Measurements from ENCODE around the gene STK39.

STK39 gene

DNA sequence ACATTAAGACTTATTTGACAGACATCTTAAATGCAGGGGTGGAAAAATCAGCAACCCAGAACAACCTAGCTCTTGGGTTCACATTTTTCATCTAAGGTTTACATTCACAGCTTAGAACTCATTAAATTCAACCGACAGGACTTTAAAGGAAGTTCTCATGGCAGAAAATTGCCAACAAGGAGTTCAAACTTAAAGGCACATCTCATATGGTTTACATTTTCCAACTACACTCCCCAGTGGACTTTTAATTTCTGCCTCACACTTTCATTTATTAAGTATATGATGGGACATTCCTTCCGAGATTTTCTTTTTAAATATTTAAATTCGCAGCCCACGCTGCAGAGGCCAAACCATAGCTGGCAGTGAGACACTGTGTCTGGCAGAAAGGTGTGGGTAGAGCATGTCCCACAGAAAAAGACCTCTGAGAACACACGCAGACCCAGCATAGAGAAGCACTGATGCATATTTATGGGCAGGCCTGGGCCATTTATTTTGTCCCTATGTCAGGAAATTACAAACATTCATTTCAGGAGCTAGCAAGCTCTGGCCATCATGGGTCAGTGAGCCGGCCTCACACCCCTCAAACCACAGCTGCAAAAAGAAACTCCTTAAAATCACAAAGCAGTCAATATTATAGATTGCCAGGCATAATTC lies 46.3 kb downstream of the STK39 start:
- ChIA-PET POLR2A (no interaction called here), CTCF (interaction anchor here (0.9 kb wide), 1 partner anchor 21 kb away, joined by 3 read pairs; no protein-coding TSS in a partner anchor)
- DNase-seq: no peak
- 77% methylated on average over 4 of the region's 6 CpGs for WGBS (ENCODE audit: insufficient coverage)
- Histone ChIP-seq H3K4me1 (ENCODE audit: control extremely low read depth in 1 of 4, control insufficient read depth in 4 of 4, insufficient read depth in 4 of 4, low read length in 3 of 4) (no peaks in the 10 kb centered on the region), H3K9me3 (ENCODE audit: control extremely low read depth in 1 of 5, control insufficient read depth in 4 of 5, insufficient read depth in 2 of 5, low read depth in 1 of 5, low read length in 4 of 5) (no peaks in the 10 kb centered on the region), H3K27me3 (replicated peaks in 2 of 5; ENCODE audit: control insufficient read depth in 4 of 5, insufficient read depth in 5 of 5, low read length in 4 of 5) (no peaks in the 10 kb centered on the region), H3K36me3 (ENCODE audit: control insufficient read depth in 4 of 4, insufficient read depth in 4 of 4, low read length in 3 of 4) (peaks cover 0 to 2% (median 0%) of the 10 kb centered on the region in 4 experiments), H3K27ac (ENCODE audit: insufficient read depth in 1 of 2, low read depth in 1 of 2, low read length in 2 of 2, poor library complexity in 1 of 2, severe bottlenecking in 2 of 2) (no peak overlapping the region), H3K4me3 (ENCODE audit: control insufficient read depth in 1 of 7, extremely low read depth in 1 of 7, insufficient read depth in 4 of 7, low read depth in 2 of 7, low read length in 6 of 7) (no peak overlapping the region)

DNA sequence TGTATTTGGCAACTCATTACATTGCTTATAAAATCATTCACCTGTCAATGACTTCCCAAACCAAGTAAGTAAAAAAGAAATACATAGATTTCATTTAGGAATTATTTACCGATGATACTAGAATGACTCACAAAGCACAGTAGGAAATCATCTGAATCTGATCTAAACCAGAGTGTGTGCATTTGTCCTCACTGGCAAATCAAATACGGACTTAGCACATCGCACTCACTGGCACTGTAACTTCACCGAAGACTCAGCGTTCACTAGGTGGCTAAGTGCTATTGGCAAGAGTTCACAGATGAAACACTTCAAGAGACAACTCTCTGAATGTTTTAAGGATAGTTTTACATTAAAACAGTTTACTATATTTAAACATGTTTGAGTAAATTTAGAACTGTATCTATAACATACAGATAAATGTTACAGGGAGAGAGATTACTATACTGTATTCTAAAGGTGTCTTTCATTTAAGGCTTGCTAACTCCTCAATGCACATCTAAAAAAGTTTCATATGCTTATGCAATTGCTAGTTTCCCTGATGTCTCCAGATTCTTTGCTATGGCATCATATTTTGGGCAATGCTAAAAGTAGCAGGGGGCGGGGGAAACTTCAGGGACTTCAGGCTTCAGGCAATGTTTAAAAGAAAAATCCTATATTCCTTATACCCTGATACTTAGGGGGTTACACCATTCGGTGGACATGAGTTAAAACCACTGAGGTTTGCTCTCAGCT lies 48.8 kb downstream of the STK39 start:
- no peaks in the 10 kb centered on the region for H3K27me3 ChIP-seq (replicated peaks in 2 of 5; ENCODE audit: control insufficient read depth in 4 of 5, insufficient read depth in 5 of 5, low read length in 4 of 5)
- peaks cover 3 to 12% (median 6%) of the 10 kb centered on the region in 4 experiments for H3K4me1 ChIP-seq (ENCODE audit: control extremely low read depth in 1 of 4, control insufficient read depth in 4 of 4, insufficient read depth in 4 of 4, low read length in 3 of 4)
- no peak overlapping the region for H3K27ac ChIP-seq (ENCODE audit: insufficient read depth in 1 of 2, low read depth in 1 of 2, low read length in 2 of 2, poor library complexity in 1 of 2, severe bottlenecking in 2 of 2)
- no peaks in the 10 kb centered on the region for H3K9me3 ChIP-seq (ENCODE audit: control extremely low read depth in 1 of 5, control insufficient read depth in 4 of 5, insufficient read depth in 2 of 5, low read depth in 1 of 5, low read length in 4 of 5)
- no peak overlapping the region for H3K4me3 ChIP-seq (ENCODE audit: control insufficient read depth in 1 of 7, extremely low read depth in 1 of 7, insufficient read depth in 4 of 7, low read depth in 2 of 7, low read length in 6 of 7)
- no peak for DNase-seq
- ChIA-PET POLR2A (no interaction called here), CTCF (no interaction called here)
- 97% methylated on average over 5 of the region's 7 CpGs for WGBS (ENCODE audit: insufficient coverage)
- H3K36me3 ChIP-seq (ENCODE audit: control insufficient read depth in 4 of 4, insufficient read depth in 4 of 4, low read length in 3 of 4): peaks cover 0 to 2% (median 0%) of the 10 kb centered on the region in 4 experiments

DNA sequence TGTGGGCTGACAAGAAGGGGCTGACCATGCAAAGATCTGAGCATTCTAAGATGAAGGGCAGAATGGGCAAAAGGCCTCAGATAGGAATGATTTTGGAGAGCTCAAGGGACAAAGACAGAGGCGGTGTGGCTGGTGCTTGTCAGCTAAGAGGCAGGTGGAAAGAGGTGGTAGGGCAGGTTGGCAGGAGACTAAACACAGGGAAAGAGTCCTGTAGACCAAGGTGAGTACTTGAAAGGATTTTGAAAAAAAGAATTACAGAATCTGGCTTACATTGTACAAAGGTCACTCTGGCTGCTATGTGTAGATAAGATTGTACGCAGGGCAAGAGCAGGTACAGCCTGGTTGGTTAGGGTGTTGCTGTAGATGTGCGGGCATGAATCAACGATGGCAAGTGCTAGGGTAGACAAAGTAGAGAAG lies 50.6 kb downstream of the STK39 start:
- Histone ChIP-seq H3K36me3 (ENCODE audit: control insufficient read depth in 4 of 4, insufficient read depth in 4 of 4, low read length in 3 of 4) (no peaks in the 10 kb centered on the region), H3K9me3 (ENCODE audit: control extremely low read depth in 1 of 5, control insufficient read depth in 4 of 5, insufficient read depth in 2 of 5, low read depth in 1 of 5, low read length in 4 of 5) (no peaks in the 10 kb centered on the region), H3K4me1 (ENCODE audit: control extremely low read depth in 1 of 4, control insufficient read depth in 4 of 4, insufficient read depth in 4 of 4, low read length in 3 of 4) (peaks cover 8 to 30% (median 19%) of the 10 kb centered on the region in 4 experiments), H3K27ac (ENCODE audit: insufficient read depth in 1 of 2, low read depth in 1 of 2, low read length in 2 of 2, poor library complexity in 1 of 2, severe bottlenecking in 2 of 2) (no peak overlapping the region), H3K27me3 (replicated peaks in 2 of 5; ENCODE audit: control insufficient read depth in 4 of 5, insufficient read depth in 5 of 5, low read length in 4 of 5) (no peaks in the 10 kb centered on the region), H3K4me3 (ENCODE audit: control insufficient read depth in 1 of 7, extremely low read depth in 1 of 7, insufficient read depth in 4 of 7, low read depth in 2 of 7, low read length in 6 of 7) (no peak overlapping the region)
- 98% methylated on average over 4 of the region's 4 CpGs for WGBS (ENCODE audit: insufficient coverage)
- DNase-seq: no peak
- ChIA-PET CTCF (interaction anchor here (1.0 kb wide), 1 partner anchor 36 kb away, joined by 3 read pairs; no protein-coding TSS in a partner anchor), POLR2A (no interaction called here)

DNA sequence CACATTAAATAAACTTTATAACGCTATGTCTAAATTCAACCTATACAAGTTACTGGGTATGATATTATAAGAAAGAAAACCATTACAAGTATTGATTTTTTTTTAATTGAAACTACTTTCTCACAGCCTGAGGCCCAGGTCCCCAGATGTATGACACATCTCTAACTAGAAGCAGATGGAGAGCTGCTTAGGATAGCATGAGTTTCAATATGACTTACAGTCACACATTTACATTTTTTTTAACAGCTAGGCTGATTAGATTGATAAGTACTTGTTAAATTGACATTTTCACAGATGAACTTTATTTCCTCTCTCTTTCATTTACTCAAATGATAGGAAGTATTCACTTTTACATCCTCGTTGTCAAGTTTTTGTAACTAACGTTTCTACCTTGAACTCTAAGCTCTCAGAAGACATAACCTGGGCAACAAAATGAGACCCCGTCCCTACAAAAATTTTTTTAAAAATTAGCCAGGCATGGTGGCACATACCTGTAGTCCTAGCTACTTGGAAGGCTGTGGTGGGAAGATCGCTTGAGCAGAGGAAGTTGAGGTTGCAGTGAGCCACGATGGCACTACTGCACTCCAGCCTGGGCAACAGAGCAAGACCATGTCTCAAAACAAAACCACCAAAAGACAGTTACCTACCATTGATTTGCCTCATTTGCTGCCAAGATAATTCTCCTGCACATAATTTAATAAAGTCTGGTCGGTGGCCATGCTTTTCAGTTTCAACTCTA lies 52.4 kb downstream of the STK39 start:
- H3K27me3 ChIP-seq (replicated peaks in 2 of 5; ENCODE audit: control insufficient read depth in 4 of 5, insufficient read depth in 5 of 5, low read length in 4 of 5): no peaks in the 10 kb centered on the region
- 64% methylated on average over 2 of the region's 7 CpGs for WGBS (ENCODE audit: insufficient coverage)
- H3K9me3 ChIP-seq (ENCODE audit: control extremely low read depth in 1 of 5, control insufficient read depth in 4 of 5, insufficient read depth in 2 of 5, low read depth in 1 of 5, low read length in 4 of 5): no peaks in the 10 kb centered on the region
- H3K36me3 ChIP-seq (ENCODE audit: control insufficient read depth in 4 of 4, insufficient read depth in 4 of 4, low read length in 3 of 4): no peaks in the 10 kb centered on the region
- no peak overlapping the region for H3K4me3 ChIP-seq (ENCODE audit: control insufficient read depth in 1 of 7, extremely low read depth in 1 of 7, insufficient read depth in 4 of 7, low read depth in 2 of 7, low read length in 6 of 7)
- no peak overlapping the region for H3K27ac ChIP-seq (ENCODE audit: insufficient read depth in 1 of 2, low read depth in 1 of 2, low read length in 2 of 2, poor library complexity in 1 of 2, severe bottlenecking in 2 of 2)
- DNase-seq: peak in 1 of 3 donors; percentile 22
- CTCF ChIA-PET: interaction anchor here (0.6 to 1.4 kb wide), 6 partner anchors 9 to 190 kb away, joined by 3 to 4 read pairs (median 3); no protein-coding TSS in a partner anchor
- peaks cover 8 to 30% (median 19%) of the 10 kb centered on the region in 4 experiments for H3K4me1 ChIP-seq (ENCODE audit: control extremely low read depth in 1 of 4, control insufficient read depth in 4 of 4, insufficient read depth in 4 of 4, low read length in 3 of 4)
- POLR2A ChIA-PET: no interaction called here

DNA sequence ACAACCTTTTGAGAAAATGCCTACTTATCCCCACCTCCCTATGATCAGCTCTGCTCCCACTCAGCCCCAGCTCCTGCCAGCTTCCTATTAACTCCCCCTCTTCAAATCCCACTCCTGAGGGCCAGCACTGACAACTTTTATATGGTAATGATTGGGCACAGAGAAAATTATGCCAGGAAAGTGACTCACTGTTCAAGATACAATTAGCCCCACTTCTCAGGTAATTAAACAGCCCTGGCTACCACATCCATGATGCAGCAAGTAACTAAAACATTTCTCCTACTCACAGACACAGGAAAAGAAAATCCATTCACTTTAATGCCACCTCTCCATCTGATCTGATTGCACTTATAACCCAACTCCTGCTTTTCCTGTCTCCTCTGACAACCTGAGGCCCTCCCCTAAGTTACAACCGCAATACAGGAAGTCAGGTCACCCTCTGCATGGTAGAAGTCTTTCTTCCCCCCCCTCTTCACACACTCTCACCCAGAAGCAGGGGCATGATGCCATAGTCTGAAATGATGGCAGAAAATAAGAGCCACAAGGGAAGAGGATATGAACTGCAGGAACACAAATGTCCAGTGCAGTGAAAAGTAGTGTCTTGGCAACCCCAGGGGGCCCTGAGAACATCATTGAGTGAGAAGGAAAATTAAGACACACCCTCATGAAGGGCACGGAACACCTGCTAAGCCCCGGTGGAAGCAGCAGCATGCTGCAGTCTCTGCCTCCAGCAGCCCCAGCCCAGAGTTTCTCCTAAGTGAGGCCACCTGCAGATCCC lies 54.4 kb downstream of the STK39 start:
- ChIA-PET CTCF (interaction anchor here (0.7 kb wide), 1 partner anchor 9 kb away, joined by 3 read pairs; no protein-coding TSS in a partner anchor), POLR2A (no interaction called here)
- peak; percentile 34 to 86 (median 83) for DNase-seq

DNA sequence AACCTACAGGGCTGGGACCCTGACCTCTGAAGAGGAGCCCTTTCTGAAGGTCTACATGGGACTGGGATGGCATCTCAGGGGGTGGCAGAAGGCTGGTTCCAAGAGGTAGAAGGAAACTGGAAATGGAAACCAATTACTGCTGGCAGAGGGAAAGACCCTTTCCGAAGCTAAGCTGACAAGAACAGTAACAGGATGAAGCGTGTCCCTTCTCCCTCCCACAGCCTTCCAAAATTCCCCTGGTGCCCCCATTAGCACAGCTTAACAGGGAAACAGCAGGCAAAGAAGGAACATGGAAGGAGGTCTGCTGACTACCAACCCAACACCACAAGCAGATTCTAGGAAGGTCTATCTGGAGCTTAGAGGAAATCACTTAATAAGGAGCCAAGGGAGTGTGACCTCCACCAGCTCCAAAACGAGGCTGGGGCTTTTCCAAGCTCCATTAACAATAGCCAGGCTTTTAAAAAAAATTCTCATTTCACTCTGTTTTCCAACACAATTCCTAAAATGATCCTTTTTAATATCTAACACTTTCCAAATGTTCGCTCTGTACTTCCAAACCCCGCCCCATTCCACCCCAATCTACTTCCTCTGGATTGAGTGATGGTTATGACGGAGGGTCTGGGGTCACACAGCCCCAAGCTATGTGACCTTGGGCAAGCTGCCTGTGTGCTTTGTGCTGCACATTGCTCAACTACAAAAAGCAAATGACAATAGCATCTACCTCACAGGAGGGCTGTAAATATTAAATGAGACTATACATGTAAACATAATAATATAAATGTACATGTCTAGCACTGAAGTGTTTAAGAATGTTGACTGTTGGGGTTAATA lies 55.2 kb downstream of the STK39 start:
- H3K4me1 ChIP-seq (ENCODE audit: control extremely low read depth in 1 of 4, control insufficient read depth in 4 of 4, insufficient read depth in 4 of 4, low read length in 3 of 4): peaks cover 8 to 30% (median 19%) of the 10 kb centered on the region in 4 experiments
- H3K4me3 ChIP-seq (ENCODE audit: control insufficient read depth in 1 of 7, extremely low read depth in 1 of 7, insufficient read depth in 4 of 7, low read depth in 2 of 7, low read length in 6 of 7): no peak overlapping the region
- DNase-seq: no peak
- ChIA-PET POLR2A (interaction anchor here (0.6 kb wide), 1 partner anchor 152 kb away, joined by 4 read pairs; no protein-coding TSS in a partner anchor), CTCF (interaction anchor here (0.7 to 0.9 kb wide), 2 partner anchors 8 to 17 kb away, joined by 3 read pairs; no protein-coding TSS in a partner anchor)
- no peaks in the 10 kb centered on the region for H3K27me3 ChIP-seq (replicated peaks in 2 of 5; ENCODE audit: control insufficient read depth in 4 of 5, insufficient read depth in 5 of 5, low read length in 4 of 5)
- no peaks in the 10 kb centered on the region for H3K9me3 ChIP-seq (ENCODE audit: control extremely low read depth in 1 of 5, control insufficient read depth in 4 of 5, insufficient read depth in 2 of 5, low read depth in 1 of 5, low read length in 4 of 5)
- H3K27ac ChIP-seq (ENCODE audit: insufficient read depth in 1 of 2, low read depth in 1 of 2, low read length in 2 of 2, poor library complexity in 1 of 2, severe bottlenecking in 2 of 2): no peak overlapping the region
- 100% methylated on average over 2 of the region's 6 CpGs for WGBS (ENCODE audit: insufficient coverage)
- H3K36me3 ChIP-seq (ENCODE audit: control insufficient read depth in 4 of 4, insufficient read depth in 4 of 4, low read length in 3 of 4): peaks cover 0 to 2% (median 0%) of the 10 kb centered on the region in 4 experiments

More for the DNA sequence above, 54.4 kb downstream of the STK39 start:
- no peak overlapping the region for H3K4me3 ChIP-seq (ENCODE audit: control insufficient read depth in 1 of 7, extremely low read depth in 1 of 7, insufficient read depth in 4 of 7, low read depth in 2 of 7, low read length in 6 of 7)
- H3K4me1 ChIP-seq (ENCODE audit: control extremely low read depth in 1 of 4, control insufficient read depth in 4 of 4, insufficient read depth in 4 of 4, low read length in 3 of 4): peaks cover 8 to 30% (median 19%) of the 10 kb centered on the region in 4 experiments
- H3K36me3 ChIP-seq (ENCODE audit: control insufficient read depth in 4 of 4, insufficient read depth in 4 of 4, low read length in 3 of 4): peaks cover 0 to 2% (median 0%) of the 10 kb centered on the region in 4 experiments
- 65% methylated on average over 2 of the region's 3 CpGs for WGBS (ENCODE audit: insufficient coverage)
- H3K27me3 ChIP-seq (replicated peaks in 2 of 5; ENCODE audit: control insufficient read depth in 4 of 5, insufficient read depth in 5 of 5, low read length in 4 of 5): no peaks in the 10 kb centered on the region
- no peaks in the 10 kb centered on the region for H3K9me3 ChIP-seq (ENCODE audit: control extremely low read depth in 1 of 5, control insufficient read depth in 4 of 5, insufficient read depth in 2 of 5, low read depth in 1 of 5, low read length in 4 of 5)
- H3K27ac ChIP-seq (ENCODE audit: insufficient read depth in 1 of 2, low read depth in 1 of 2, low read length in 2 of 2, poor library complexity in 1 of 2, severe bottlenecking in 2 of 2): no peak overlapping the region

Data from common myeloid progenitor, CD34-positive (primary cell).